Ascending aorta (tissue), 2 donors: ENCODE measurements around the gene REL. TPM values are rescaled to one million over a fixed set of nuclear protein-coding genes. Genes with fewer than 3 reads are reported as not detected.

Experiments
- DNase-seq, 2 donors: peaks; one replicate each; pipeline ENCODE4 v3.0.0-alpha.2; 2019; ENCODE audit warnings: low spot score in 2 of 2
- H3K27ac ChIP-seq, 2 donors: fragments of 200-600 bp; sonication (generic); one replicate each; pipeline ENCODE4 v1.5.1; 2016 to 2017; ENCODE audit warnings: mild to moderate bottlenecking in 1 of 2
- H3K27me3 ChIP-seq: fragments of 200-600 bp; sonication (generic); one replicate; pipeline ENCODE4 v1.5.1; 2017
- H3K36me3 ChIP-seq, 2 donors: fragments of 200-600 bp; sonication (generic); one replicate each; pipeline ENCODE4 v1.5.1; 2016
- H3K4me1 ChIP-seq, 2 donors: fragments of 200-600 bp; sonication (generic); one replicate each; pipeline ENCODE4 v1.5.1; 2016 to 2017; ENCODE audit warnings: mild to moderate bottlenecking in 1 of 2
- H3K4me3 ChIP-seq, 2 donors: fragments of 200-600 bp; sonication (generic); one replicate each; pipeline ENCODE4 v1.5.1; 2016 to 2017; ENCODE audit warnings: mild to moderate bottlenecking in 1 of 2
- H3K9me3 ChIP-seq, 2 donors: fragments of 200-600 bp; sonication (generic); one replicate each; pipeline ENCODE4 v1.5.1; 2016
- CTCF ChIP-seq, 3 experiments: fragments of 200-600 bp in 2 of 3; fragments of 450-650 bp in 1 of 3; sonication (generic) in 2 of 3; IDR thresholded peaks; one replicate each; pipeline ENCODE4 v1.5.1; 2016 to 2019; ENCODE audit warnings: antibody characterized with exemption in 3 of 3, mild to moderate bottlenecking in 1 of 3, moderate library complexity in 1 of 3
- intact Hi-C: fragments of 100-400 bp; cut with DNase I; formaldehyde crosslinking; loops from one replicate; pipeline ENCODE4 v1.15.1; 2023
- total RNA-seq: library from RNA; depleted of rRNA; stranded (reverse); fragments of >200 nt; gene quantifications from one replicate; pipeline ENCODE4 v1.1.0, GENCODE V29; 2016

The REL gene
- total RNA-seq, 1 donor from 2014 or later: 5.3 TPM

GRCh38 chr2:60959501-60959900 lies 78.1 kb downstream of the REL start:
- intact Hi-C loops: no loop called here

GRCh38 chr2:60960706-60961105 lies 79.3 kb downstream of the REL start:
- Histone ChIP-seq H3K27ac (no peak overlapping the region), H3K27me3 (no peaks in the 10 kb centered on the region), H3K4me1 (no peaks in the 10 kb centered on the region), H3K4me3 (no peak overlapping the region), H3K9me3 (no peaks in the 10 kb centered on the region), H3K36me3 (peaks cover 0 to 3% of the 10 kb centered on the region in 2 donors)
- no peak for DNase-seq
- TF ChIP-seq CTCF (IDR thresholded peaks at IDR 0.05): no peak
- intact Hi-C loops: no loop called here

More at GRCh38 chr2:60959501-60959900, 78.1 kb downstream of the REL start:
- H3K4me3 ChIP-seq: no peak overlapping the region
- H3K9me3 ChIP-seq: no peaks in the 10 kb centered on the region
- H3K36me3 ChIP-seq: peaks cover 0 to 3% of the 10 kb centered on the region in 2 donors
- no peak for TF ChIP-seq CTCF (IDR thresholded peaks at IDR 0.05)
- H3K27ac ChIP-seq: no peak overlapping the region
- no peak for DNase-seq
- H3K4me1 ChIP-seq: no peaks in the 10 kb centered on the region
- no peaks in the 10 kb centered on the region for H3K27me3 ChIP-seq

- TF ChIP-seq CTCF (IDR thresholded peaks at IDR 0.05): no peak
- no peaks in the 10 kb centered on the region for H3K27me3 ChIP-seq
These were observed 80.1 kb downstream of the REL start for GRCh38 chr2:60961457-60961856.

GRCh38 chr2:60962528-60962927 lies 81.2 kb downstream of the REL start:
- DNase-seq: no peak
- intact Hi-C loops: no loop called here
- no peak for TF ChIP-seq CTCF (IDR thresholded peaks at IDR 0.05)

More at GRCh38 chr2:60961457-60961856, 80.1 kb downstream of the REL start:
- Histone ChIP-seq H3K9me3 (no peaks in the 10 kb centered on the region), H3K27ac (no peak overlapping the region), H3K36me3 (peaks cover 0 to 3% of the 10 kb centered on the region in 2 donors), H3K4me3 (no peak overlapping the region), H3K4me1 (no peaks in the 10 kb centered on the region)
- intact Hi-C loops: no loop called here
- no peak for DNase-seq

GRCh38 chr2:60963190-60963589 lies 81.8 kb downstream of the REL start:
- Histone ChIP-seq H3K9me3 (no peaks in the 10 kb centered on the region), H3K4me1 (no peaks in the 10 kb centered on the region), H3K27me3 (no peaks in the 10 kb centered on the region), H3K27ac (no peak overlapping the region), H3K4me3 (no peak overlapping the region), H3K36me3 (peaks cover 0 to 3% of the 10 kb centered on the region in 2 donors)
- intact Hi-C loops: no loop called here
- DNase-seq: no peak
- TF ChIP-seq CTCF (IDR thresholded peaks at IDR 0.05): no peak

More at GRCh38 chr2:60962528-60962927, 81.2 kb downstream of the REL start:
- H3K27ac ChIP-seq: no peak overlapping the region
- no peak overlapping the region for H3K4me3 ChIP-seq
- no peaks in the 10 kb centered on the region for H3K4me1 ChIP-seq
- no peaks in the 10 kb centered on the region for H3K9me3 ChIP-seq
- no peaks in the 10 kb centered on the region for H3K27me3 ChIP-seq
- peaks cover 0 to 3% of the 10 kb centered on the region in 2 donors for H3K36me3 ChIP-seq
